ENCODE measurements around the gene DOCK9.

The DOCK9 gene

DNA sequence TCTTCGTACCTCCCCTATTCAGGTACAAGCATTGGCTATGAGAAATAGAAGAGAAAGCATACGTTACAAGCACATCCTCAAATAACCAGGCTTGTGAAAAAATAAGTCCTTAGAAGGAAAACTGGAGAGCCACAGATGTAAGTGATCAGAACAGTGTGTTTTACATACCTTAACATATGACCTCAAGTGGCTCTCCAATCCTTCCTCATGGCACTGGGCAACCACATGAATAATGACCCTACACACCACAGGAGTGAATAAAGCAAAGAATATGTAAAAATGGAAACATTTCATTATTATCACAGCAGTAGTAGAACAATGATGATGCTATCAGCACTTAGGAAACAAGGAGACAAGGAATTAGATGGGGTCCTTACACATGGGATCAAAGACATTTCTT lies 96.5 kb downstream of the DOCK9 start:
- Histone ChIP-seq H3K4me2 (ENCODE audit: low read length) (no peak overlapping the region), H2AFZ (no peak overlapping the region), H3K4me3 (ENCODE audit: low read depth, low read length) (no peak overlapping the region), H3K27ac (no peak overlapping the region), H3K79me2 (no peaks in the 10 kb centered on the region), H3K36me3 (ENCODE audit: control insufficient read depth, insufficient read depth, low read length) (no peaks in the 10 kb centered on the region), H3K9me3 (ENCODE audit: control insufficient read depth, low read length) (no peaks in the 10 kb centered on the region), H3K9ac (no peak overlapping the region), H3K27me3 (ENCODE audit: control insufficient read depth, insufficient read depth, low read length) (no peaks in the 10 kb centered on the region), H3K4me1 (no peaks in the 10 kb centered on the region)
- TF ChIP-seq, protein P1, sequence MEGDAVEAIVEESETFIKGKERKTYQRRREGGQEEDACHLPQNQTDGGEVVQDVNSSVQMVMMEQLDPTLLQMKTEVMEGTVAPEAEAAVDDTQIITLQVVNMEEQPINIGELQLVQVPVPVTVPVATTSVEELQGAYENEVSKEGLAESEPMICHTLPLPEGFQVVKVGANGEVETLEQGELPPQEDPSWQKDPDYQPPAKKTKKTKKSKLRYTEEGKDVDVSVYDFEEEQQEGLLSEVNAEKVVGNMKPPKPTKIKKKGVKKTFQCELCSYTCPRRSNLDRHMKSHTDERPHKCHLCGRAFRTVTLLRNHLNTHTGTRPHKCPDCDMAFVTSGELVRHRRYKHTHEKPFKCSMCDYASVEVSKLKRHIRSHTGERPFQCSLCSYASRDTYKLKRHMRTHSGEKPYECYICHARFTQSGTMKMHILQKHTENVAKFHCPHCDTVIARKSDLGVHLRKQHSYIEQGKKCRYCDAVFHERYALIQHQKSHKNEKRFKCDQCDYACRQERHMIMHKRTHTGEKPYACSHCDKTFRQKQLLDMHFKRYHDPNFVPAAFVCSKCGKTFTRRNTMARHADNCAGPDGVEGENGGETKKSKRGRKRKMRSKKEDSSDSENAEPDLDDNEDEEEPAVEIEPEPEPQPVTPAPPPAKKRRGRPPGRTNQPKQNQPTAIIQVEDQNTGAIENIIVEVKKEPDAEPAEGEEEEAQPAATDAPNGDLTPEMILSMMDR (IDR thresholded peaks at IDR 0.05), result no peak

DNA sequence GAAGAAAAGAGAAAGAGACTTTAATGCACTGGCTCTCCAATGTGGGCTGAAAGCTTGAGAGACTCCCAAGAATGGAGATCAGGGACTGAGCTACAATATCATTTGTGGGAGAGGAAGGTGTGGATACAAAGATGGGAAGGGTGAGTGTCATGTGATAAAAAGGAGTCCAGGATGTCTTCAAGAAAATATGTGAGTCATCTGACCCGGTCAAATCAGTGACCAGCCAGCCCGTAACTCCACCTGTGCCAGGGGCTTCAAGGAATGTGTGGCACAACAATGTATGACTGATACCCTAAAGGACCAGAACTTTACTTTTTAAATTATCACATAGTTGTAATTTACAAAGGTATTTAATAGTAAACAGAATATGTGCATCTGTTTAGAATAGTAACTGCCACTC lies 97.2 kb downstream of the DOCK9 start:
- Histone ChIP-seq H3K27ac (no peak overlapping the region), H3K9me3 (ENCODE audit: control insufficient read depth, low read length) (no peaks in the 10 kb centered on the region), H3K4me2 (ENCODE audit: low read length) (no peak overlapping the region), H3K4me1 (no peaks in the 10 kb centered on the region), H3K27me3 (ENCODE audit: control insufficient read depth, insufficient read depth, low read length) (no peaks in the 10 kb centered on the region), H3K79me2 (no peaks in the 10 kb centered on the region), H3K9ac (no peak overlapping the region), H3K36me3 (ENCODE audit: control insufficient read depth, insufficient read depth, low read length) (no peaks in the 10 kb centered on the region), H2AFZ (no peak overlapping the region), H3K4me3 (ENCODE audit: low read depth, low read length) (no peak overlapping the region)
- TF ChIP-seq, protein P1 (IDR thresholded peaks at IDR 0.05), result no peak

DNA sequence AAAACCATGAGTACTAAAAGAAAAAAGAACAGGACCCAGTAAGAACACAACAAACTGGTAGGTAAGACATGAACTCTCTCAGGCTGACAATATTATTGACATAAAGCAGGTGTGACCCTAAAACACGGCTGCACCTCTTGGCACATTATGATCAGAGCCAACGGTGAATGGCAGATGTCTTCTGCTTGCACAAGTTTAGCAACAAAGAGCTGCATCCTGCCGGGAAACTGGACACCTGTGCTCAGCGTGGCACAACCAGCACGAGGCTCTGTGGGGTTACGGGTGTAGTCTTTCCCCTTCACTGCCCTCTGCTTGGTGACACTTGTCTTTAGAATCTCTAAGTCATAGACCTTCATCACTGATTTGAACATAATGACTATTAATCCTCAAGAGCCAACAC lies 97.9 kb downstream of the DOCK9 start:
- Histone ChIP-seq H2AFZ (no peak overlapping the region), H3K27me3 (ENCODE audit: control insufficient read depth, insufficient read depth, low read length) (no peaks in the 10 kb centered on the region), H3K27ac (no peak overlapping the region), H3K36me3 (ENCODE audit: control insufficient read depth, insufficient read depth, low read length) (no peaks in the 10 kb centered on the region), H3K4me2 (ENCODE audit: low read length) (no peak overlapping the region), H3K79me2 (no peaks in the 10 kb centered on the region), H3K9ac (no peak overlapping the region), H3K4me1 (no peaks in the 10 kb centered on the region), H3K9me3 (ENCODE audit: control insufficient read depth, low read length) (no peaks in the 10 kb centered on the region), H3K4me3 (ENCODE audit: low read depth, low read length) (no peak overlapping the region)
- TF ChIP-seq, protein P1 (IDR thresholded peaks at IDR 0.05), result no peak

DNA sequence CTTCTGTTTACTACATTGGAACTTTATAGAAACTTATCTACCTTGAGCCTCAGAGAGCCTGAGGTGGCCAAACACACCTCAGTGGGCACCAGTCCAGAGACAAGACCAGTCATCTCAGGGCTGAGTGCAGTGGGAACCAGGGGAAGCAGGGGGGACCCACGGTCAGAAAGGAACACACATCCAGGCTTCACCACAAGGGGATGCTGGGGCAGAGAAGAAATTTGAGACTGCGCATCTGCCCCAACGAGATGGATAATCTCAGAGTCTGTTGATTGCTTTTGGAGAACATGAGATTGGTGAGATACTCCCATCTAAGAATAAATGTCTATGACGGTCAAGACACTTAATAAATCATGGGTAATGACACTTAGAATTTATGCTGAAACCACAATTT lies 98.7 kb downstream of the DOCK9 start:
- H3K4me3 ChIP-seq (ENCODE audit: low read depth, low read length), result no peak overlapping the region
- H3K9ac ChIP-seq, result no peak overlapping the region
- H2AFZ ChIP-seq, result no peak overlapping the region
- TF ChIP-seq, protein P1 (IDR thresholded peaks at IDR 0.05), result no peak
- no peaks in the 10 kb centered on the region for H3K36me3 ChIP-seq (ENCODE audit: control insufficient read depth, insufficient read depth, low read length)
- no peaks in the 10 kb centered on the region for H3K9me3 ChIP-seq (ENCODE audit: control insufficient read depth, low read length)
- no peak overlapping the region for H3K27ac ChIP-seq
- H3K4me1 ChIP-seq, result no peaks in the 10 kb centered on the region
- no peaks in the 10 kb centered on the region for H3K27me3 ChIP-seq (ENCODE audit: control insufficient read depth, insufficient read depth, low read length)
- no peaks in the 10 kb centered on the region for H3K79me2 ChIP-seq
- H3K4me2 ChIP-seq (ENCODE audit: low read length), result no peak overlapping the region

DNA sequence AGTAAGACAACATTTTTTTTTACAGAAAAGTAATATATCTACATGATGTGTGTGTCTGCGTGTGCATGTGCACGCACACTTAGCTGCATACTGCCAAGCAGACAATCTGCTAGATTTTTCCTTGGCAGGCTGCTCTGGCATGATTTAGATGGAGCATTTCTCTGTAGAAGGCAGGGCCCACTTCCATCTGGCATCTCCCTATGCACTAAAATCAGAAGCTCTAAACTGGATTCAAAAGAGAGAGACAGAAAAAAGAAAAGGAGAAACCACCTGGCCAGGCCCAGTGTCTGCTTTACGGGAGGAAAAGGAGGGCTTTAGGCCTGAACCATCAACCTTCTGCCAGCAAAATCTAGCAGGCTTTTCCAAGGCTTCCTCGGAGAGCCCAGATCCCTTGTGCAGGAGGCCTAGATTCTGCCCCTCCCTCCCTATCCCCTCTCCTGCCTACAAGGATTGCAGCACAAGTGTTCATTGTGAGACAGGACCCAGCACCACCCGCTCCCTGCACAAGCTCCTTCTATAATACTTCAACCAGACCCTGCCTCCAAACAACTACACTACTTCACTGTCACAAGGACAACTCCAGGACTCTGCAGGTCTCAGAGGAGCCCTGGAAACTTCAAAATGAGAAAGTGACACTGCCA lies 99.3 kb downstream of the DOCK9 start:
- Histone ChIP-seq H3K4me2 (ENCODE audit: low read length) (no peak overlapping the region), H3K79me2 (no peaks in the 10 kb centered on the region), H3K9me3 (ENCODE audit: control insufficient read depth, low read length) (no peaks in the 10 kb centered on the region), H3K27me3 (ENCODE audit: control insufficient read depth, insufficient read depth, low read length) (no peaks in the 10 kb centered on the region), H2AFZ (no peak overlapping the region), H3K4me3 (ENCODE audit: low read depth, low read length) (no peak overlapping the region), H3K4me1 (no peaks in the 10 kb centered on the region), H3K9ac (no peak overlapping the region), H3K27ac (no peak overlapping the region), H3K36me3 (ENCODE audit: control insufficient read depth, insufficient read depth, low read length) (no peaks in the 10 kb centered on the region)
- TF ChIP-seq, protein P1 (IDR thresholded peaks at IDR 0.05), result no peak

Measured in parathyroid adenoma (tissue), 2 donors.